HG02798 (cell line): ENCODE data around the gene SIGLEC12.
"Not testable (repeated sequence)": the region's sequence is repeated elsewhere in the genome, so short reads cannot be mapped to it uniquely, and the experiment has no call there.

Experiments
- ATAC-seq: cut with Tn5 transposase; IDR thresholded peaks from one replicate; pipeline ENCODE4 v1.9.1; 2021; ENCODE audit warnings: mild to moderate bottlenecking; ENCODE audit not compliant: unreplicated experiment, poor library complexity

Gene SIGLEC12

GRCh38 chr19:51485960-51486660, 15.5 kb downstream of the SIGLEC12 start:
- no peak for ATAC-seq

GRCh38 chr19:51480590-51480989, 21.0 kb downstream of the SIGLEC12 start:
- no peak for ATAC-seq

- no peak for ATAC-seq
Observed at GRCh38 chr19:51479531-51480331, 21.9 kb downstream of the SIGLEC12 start.

GRCh38 chr19:51478381-51479234, 23.0 kb downstream of the SIGLEC12 start, which contains the start of gene CEACAM18:
Gene CEACAM18, plus strand, starts transcription at chr19:51478539.
- no peak for ATAC-seq

GRCh38 chr19:51477344-51477743, 24.3 kb downstream of the SIGLEC12 start:
- no peak for ATAC-seq

- no peak for ATAC-seq
Observed at GRCh38 chr19:51476164-51476563, 25.4 kb downstream of the SIGLEC12 start.

- no peak for ATAC-seq
Observed at GRCh38 chr19:51473009-51473707, 28.4 kb downstream of the SIGLEC12 start.

- ATAC-seq: no peak
Observed at GRCh38 chr19:51472607-51473006, 29.0 kb downstream of the SIGLEC12 start.

GRCh38 chr19:51471527-51471926, 30.1 kb downstream of the SIGLEC12 start:
- ATAC-seq: no peak

GRCh38 chr19:51470966-51471365, 30.6 kb downstream of the SIGLEC12 start:
- ATAC-seq: no peak

- no peak for ATAC-seq
Observed at GRCh38 chr19:51469629-51470028, 32.0 kb downstream of the SIGLEC12 start.

- ATAC-seq: no peak
Observed at GRCh38 chr19:51469162-51469561, 32.4 kb downstream of the SIGLEC12 start.

- no peak for ATAC-seq
Observed at GRCh38 chr19:51468545-51468920, 33.1 kb downstream of the SIGLEC12 start.

GRCh38 chr19:51467864-51468544, 33.6 kb downstream of the SIGLEC12 start:
- ATAC-seq: no peak

- ATAC-seq: no peak
Observed at GRCh38 chr19:51466723-51467122, 34.9 kb downstream of the SIGLEC12 start.

- ATAC-seq: not testable (repeated sequence)
Observed at GRCh38 chr19:51463976-51464581, 37.5 kb downstream of the SIGLEC12 start.

- no peak for ATAC-seq
Observed at GRCh38 chr19:51462681-51463080, 38.9 kb downstream of the SIGLEC12 start.

GRCh38 chr19:51462276-51462675, 39.3 kb downstream of the SIGLEC12 start:
- no peak for ATAC-seq

- ATAC-seq: no peak
Observed at GRCh38 chr19:51461723-51462161, 39.9 kb downstream of the SIGLEC12 start.
